GM12878 (cell line): ENCODE results near the gene SIL1.

Source experiments
- CTCF ChIP-seq, 3 experiments: IDR thresholded peaks in 2 of 3; conservative IDR thresholded peaks in 1 of 3; 2 replicates each; pipeline ENCODE4 v1.5.1; 2011; ENCODE audit warnings: low read depth in 3 of 3, low read length in 3 of 3, mild to moderate bottlenecking in 3 of 3, control low read depth in 2 of 3, moderate library complexity in 2 of 3, inconsistent platforms in 1 of 3, mixed read lengths in 1 of 3; ENCODE audit not compliant: control insufficient read depth in 2 of 3, insufficient read depth in 1 of 3; ENCODE audit errors: extremely low read depth in 1 of 3
- POLR2A ChIP-seq: IDR thresholded peaks from 2 replicates; pipeline ENCODE4 v1.6.1; 2011; ENCODE audit warnings: low read depth, mild to moderate bottlenecking, low read length

DNA sequence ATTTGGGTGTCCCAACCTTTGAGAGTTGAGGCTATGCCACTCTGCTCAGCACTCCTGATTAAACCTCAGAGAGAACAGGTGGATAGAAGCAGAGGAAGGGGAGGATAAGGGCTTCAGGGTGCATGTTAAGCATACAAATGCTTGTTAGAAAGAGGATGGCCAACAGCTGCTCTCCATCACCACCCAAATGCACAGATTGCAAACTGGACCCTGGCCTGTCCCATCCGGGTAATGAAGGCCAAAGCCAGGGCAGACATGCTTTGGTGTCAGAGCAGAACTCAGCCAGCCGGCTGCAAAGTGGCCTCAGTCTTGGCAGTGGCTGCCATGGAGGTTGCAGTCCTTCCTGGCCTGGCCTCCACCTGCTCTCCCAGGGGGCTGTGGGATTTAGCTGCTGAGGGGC is 84.3 kb downstream of the SIL1 start:
- no peak for TF ChIP-seq POLR2A
- TF ChIP-seq CTCF (IDR thresholded peaks at IDR 0.05 in 2 of 3, conservative IDR thresholded peaks at IDR 0.05 in 1 of 3; ENCODE audit: control insufficient read depth in 2 of 3, extremely low read depth in 1 of 3, insufficient read depth in 1 of 3, low read depth in 3 of 3, low read length in 3 of 3) = no peak
